Kidney epithelial cell (primary cell): ENCODE data around the gene ARMH2. TPM values are rescaled to one million over a fixed set of nuclear protein-coding genes. Genes with fewer than 3 reads are reported as not detected.

Experiments used
- DNase-seq: peaks from one replicate; pipeline ENCODE4 v3.0.0-alpha.2; 2010; ENCODE audit warnings: low read depth
- H3K27me3 ChIP-seq: 2 replicates; pipeline ENCODE4 v1.6.0; 2011; ENCODE audit warnings: low read length; ENCODE audit not compliant: control insufficient read depth, insufficient read depth
- H3K36me3 ChIP-seq: 2 replicates; pipeline ENCODE4 v1.5.1; 2011; ENCODE audit warnings: low read length; ENCODE audit not compliant: control insufficient read depth, insufficient read depth
- H3K4me3 ChIP-seq: 2 replicates; pipeline ENCODE4 v1.5.1; 2011; ENCODE audit warnings: low read depth, mild to moderate bottlenecking, control low read depth, low read length
- total RNA-seq: library from RNA; depleted of rRNA; stranded (reverse); fragments of >200 nt; gene quantifications from 2 replicates; pipeline ENCODE4 v1.2.3, GENCODE V29; 2015
- TF ChIP-seq, protein P1 (sequence below): IDR thresholded peaks from 2 replicates; pipeline ENCODE4 v1.5.1; 2011; ENCODE audit warnings: mild to moderate bottlenecking, moderate library complexity, low read length, control low read depth, inconsistent platforms; ENCODE audit not compliant: insufficient read depth, poor library complexity, severe bottlenecking

Gene ARMH2
- total RNA-seq, 1 donor from 2014 or later: not detected

DNA sequence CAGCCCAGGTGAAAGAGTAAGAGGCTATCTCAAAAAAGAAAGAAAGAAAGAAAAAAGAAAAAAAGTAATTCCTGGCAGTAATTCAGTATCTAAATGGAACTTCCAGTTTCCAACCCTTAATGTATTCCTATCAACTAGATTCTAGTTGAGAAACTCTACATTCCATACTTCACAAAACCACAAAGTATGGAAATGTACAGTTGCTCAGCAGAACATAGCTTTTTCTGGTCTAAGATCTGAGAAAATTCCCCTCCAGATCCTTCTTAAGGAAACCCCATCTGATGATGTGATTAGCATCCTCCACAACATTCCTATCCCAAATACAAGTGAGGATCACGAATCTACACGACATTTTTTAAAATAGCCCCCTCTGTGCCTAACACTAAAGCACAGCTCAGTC, 3.6 kb downstream of the ARMH2 start:
- H3K36me3 ChIP-seq: no peaks in the 10 kb centered on the region
- H3K27me3 ChIP-seq: no peaks in the 10 kb centered on the region
- no peak overlapping the region for H3K4me3 ChIP-seq
- TF ChIP-seq, protein P1, sequence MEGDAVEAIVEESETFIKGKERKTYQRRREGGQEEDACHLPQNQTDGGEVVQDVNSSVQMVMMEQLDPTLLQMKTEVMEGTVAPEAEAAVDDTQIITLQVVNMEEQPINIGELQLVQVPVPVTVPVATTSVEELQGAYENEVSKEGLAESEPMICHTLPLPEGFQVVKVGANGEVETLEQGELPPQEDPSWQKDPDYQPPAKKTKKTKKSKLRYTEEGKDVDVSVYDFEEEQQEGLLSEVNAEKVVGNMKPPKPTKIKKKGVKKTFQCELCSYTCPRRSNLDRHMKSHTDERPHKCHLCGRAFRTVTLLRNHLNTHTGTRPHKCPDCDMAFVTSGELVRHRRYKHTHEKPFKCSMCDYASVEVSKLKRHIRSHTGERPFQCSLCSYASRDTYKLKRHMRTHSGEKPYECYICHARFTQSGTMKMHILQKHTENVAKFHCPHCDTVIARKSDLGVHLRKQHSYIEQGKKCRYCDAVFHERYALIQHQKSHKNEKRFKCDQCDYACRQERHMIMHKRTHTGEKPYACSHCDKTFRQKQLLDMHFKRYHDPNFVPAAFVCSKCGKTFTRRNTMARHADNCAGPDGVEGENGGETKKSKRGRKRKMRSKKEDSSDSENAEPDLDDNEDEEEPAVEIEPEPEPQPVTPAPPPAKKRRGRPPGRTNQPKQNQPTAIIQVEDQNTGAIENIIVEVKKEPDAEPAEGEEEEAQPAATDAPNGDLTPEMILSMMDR: no peak
- DNase-seq: no peak

DNA sequence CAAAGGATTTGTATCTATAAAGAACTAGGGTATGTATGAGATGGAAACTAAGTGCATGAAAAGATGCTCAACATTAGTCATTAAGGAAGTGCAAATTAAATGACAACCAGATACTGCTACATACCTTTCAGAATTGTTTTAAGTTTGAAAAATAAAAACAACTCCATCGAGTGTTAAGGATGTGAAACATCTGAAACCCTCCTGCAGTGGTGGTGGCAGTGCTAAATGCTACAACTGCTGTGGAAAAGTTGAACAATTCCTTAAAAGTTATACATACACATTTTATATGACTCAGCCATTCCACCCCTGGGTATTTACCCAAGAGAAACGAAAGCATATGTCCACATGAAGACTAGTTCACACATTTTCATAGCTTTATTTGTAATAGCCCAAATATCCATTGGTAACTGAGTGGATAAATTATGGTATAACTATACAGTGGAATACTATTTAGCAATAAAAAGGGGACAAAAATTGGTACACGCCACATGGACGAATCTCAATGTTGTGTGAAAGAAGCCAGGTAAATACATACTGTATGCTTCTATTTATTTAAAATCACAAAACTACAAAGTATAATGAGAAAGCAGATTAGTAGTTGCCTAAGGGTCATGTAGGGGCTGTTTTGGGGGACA, 10.6 kb downstream of the ARMH2 start:
- H3K27me3 ChIP-seq: no peaks in the 10 kb centered on the region
- no peak overlapping the region for H3K4me3 ChIP-seq
- no peak for DNase-seq
- H3K36me3 ChIP-seq: no peaks in the 10 kb centered on the region
- TF ChIP-seq, protein P1: no peak

DNA sequence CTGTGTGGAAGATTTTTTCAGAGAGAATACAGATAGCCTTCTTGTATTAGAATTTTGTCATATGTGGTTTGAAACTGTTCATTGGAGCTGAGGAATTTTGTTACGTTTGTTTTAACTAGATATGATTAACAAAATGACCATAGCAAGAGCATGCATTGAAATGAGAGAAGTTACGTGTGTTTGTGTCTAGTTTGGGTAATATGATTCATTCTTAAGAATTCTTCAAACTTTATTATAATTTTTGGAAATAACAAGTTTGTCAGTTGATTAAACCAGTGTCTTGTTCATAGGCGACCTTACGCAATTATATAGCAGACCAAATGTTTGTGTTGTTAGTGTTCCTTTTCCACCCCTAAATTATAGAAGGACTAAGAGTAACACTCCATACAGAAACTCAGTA, 18.5 kb downstream of the ARMH2 start:
- Histone ChIP-seq H3K27me3 (no peaks in the 10 kb centered on the region), H3K4me3 (no peak overlapping the region), H3K36me3 (no peaks in the 10 kb centered on the region)
- TF ChIP-seq, protein P1: no peak
- DNase-seq: no peak

DNA sequence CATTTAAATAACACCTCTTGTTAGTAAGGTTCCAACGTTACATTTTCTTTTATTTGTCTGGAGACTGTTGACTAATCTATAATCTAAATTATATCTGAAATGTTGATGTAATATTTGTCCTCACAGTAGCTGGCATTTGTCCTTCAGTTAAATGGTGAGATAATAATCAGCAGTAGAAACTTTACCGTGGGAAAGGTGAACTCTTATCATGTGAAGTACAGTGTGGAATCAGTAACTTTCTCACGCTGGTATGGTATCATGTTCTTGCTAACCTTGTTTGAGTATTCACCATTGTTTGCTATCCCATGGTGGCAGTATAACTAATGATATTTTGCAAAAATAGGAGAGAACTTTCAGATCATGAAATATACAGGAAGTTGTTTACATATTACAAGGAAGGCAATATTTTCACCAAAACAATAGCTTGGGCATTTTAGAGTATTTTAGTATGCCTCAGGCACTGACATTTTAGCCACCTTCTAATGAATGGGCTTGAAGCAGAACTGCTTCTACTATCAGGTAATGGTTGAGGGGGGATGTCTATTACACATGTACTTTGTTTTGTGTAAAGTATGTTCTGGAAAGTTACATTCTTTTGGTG, 19.2 kb downstream of the ARMH2 start:
- H3K4me3 ChIP-seq: no peak overlapping the region

DNA sequence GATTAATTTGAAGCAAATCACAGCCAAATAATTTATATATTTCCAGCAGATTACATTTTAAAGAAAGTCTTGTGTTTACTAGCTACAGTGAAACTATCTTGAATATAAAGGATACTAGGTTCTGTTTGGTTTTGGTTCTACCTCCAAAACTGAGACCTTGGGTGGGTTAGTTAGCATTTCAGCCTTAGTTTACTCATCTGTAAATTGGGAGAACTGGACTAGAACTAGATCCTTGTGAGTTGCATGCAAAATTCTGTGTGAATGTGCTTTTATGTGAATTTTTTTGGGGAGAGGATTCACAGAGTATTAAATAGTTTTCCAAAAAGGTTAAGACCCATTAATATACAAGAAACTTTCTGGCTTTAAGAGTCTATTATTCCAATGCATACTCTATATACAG, 19.8 kb downstream of the ARMH2 start:
- Histone ChIP-seq H3K4me3 (no peak overlapping the region), H3K36me3 (no peaks in the 10 kb centered on the region), H3K27me3 (no peaks in the 10 kb centered on the region)
- TF ChIP-seq, protein P1: no peak
- no peak for DNase-seq

More for the DNA sequence above, 19.2 kb downstream of the ARMH2 start:
- Histone ChIP-seq H3K36me3 (no peaks in the 10 kb centered on the region), H3K27me3 (no peaks in the 10 kb centered on the region)
- DNase-seq: no peak
- TF ChIP-seq, protein P1: no peak

DNA sequence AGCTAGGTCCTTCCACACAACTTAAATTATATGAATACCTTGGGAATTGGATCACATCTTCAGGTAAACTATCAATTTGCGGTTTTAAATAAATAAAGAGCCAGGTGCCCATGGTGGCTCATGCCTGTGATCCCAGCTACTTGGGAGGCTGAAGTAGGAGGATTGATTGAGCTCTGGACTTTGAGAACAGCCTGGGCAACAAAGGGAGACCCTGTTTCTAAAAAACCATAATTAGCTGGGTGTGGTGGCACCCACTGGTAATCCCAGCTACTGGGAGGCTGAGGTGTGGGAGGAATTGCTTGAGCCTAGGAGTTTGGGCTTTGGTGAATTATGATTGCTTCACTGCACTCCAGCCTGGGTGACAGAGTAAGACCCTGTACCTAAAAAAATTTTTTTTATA, 20.6 kb downstream of the ARMH2 start:
- Histone ChIP-seq H3K27me3 (no peaks in the 10 kb centered on the region), H3K36me3 (no peaks in the 10 kb centered on the region), H3K4me3 (no peak overlapping the region)
- no peak for DNase-seq
- TF ChIP-seq, protein P1: no peak
